ENCODE measurements around the gene EPHB2. TPM values are rescaled to one million over a fixed set of nuclear protein-coding genes. Genes with fewer than 3 reads are reported as not detected.
"Not testable (repeated sequence)": the region's sequence is repeated elsewhere in the genome, so short reads cannot be mapped to it uniquely, and the experiment has no call there.

EPHB2 gene
- total and polyA plus RNA-seq, 9 donors, result 2.5 to 55.1 (median 15.1) TPM

- Histone ChIP-seq H3K27me3 (no peaks in the 10 kb centered on the region), H3K27ac (no peak overlapping the region), H3K4me3 (no peak overlapping the region), H3K36me3 (no peaks in the 10 kb centered on the region), H3K9me3 (no peaks in the 10 kb centered on the region), H3K4me1 (ENCODE audit: insufficient read depth) (no peaks in the 10 kb centered on the region)
- intact Hi-C loops (cut with DNase I), result no loop called here
- peak in 3 of 5 donors; percentile 41 to 62 (median 46) for DNase-seq
- WGBS, 3 donors, result 23 to 32% (median 29%) methylated on average over 7 of the region's 7 CpGs
- TF ChIP-seq POLR2A (IDR thresholded peaks at IDR 0.05), result no peak
- peak in 2 of 3 donors; percentile 9 to 26 for TF ChIP-seq CTCF (IDR thresholded peaks at IDR 0.05)
Observed at GRCh38 chr1:22665752-22666151, 44.9 kb upstream of the EPHB2 start.

- H3K4me1 ChIP-seq (ENCODE audit: insufficient read depth), result no peaks in the 10 kb centered on the region
- H3K27ac ChIP-seq, result no peak overlapping the region
- no peaks in the 10 kb centered on the region for H3K9me3 ChIP-seq
- no peaks in the 10 kb centered on the region for H3K36me3 ChIP-seq
- no peak overlapping the region for H3K4me3 ChIP-seq
- DNase-seq, result no peak
- no peaks in the 10 kb centered on the region for H3K27me3 ChIP-seq
- intact Hi-C loops (cut with DNase I), result no loop called here
- 21 to 34% (median 26%) methylated on average over 2 of the region's 2 CpGs for WGBS, 3 donors
- TF ChIP-seq EP300 (IDR thresholded peaks at IDR 0.05), result no peak
- TF ChIP-seq POLR2A (IDR thresholded peaks at IDR 0.05), result no peak
- no peak for TF ChIP-seq CTCF (IDR thresholded peaks at IDR 0.05)
Observed at GRCh38 chr1:22666412-22666811, 44.2 kb upstream of the EPHB2 start.

- WGBS, 3 donors, result 68 to 90% (median 90%) methylated on average over 2 of the region's 2 CpGs
- DNase-seq; H3K4me3 ChIP-seq; H3K4me1 ChIP-seq (ENCODE audit: insufficient read depth); H3K27me3 ChIP-seq; H3K9me3 ChIP-seq; intact Hi-C loops (cut with DNase I); H3K36me3 ChIP-seq; H3K27ac ChIP-seq: not testable (repeated sequence)
Observed at GRCh38 chr1:22668840-22669239, 41.8 kb upstream of the EPHB2 start.

- H3K36me3 ChIP-seq, result no peaks in the 10 kb centered on the region
- intact Hi-C loops (cut with DNase I), result no loop called here
- 50 to 62% (median 56%) methylated on average over 10 to 12 of the region's 12 CpGs for WGBS, 3 donors
- H3K27me3 ChIP-seq, result no peaks in the 10 kb centered on the region
- no peak overlapping the region for H3K27ac ChIP-seq
- no peaks in the 10 kb centered on the region for H3K4me1 ChIP-seq (ENCODE audit: insufficient read depth)
- H3K9me3 ChIP-seq, result no peaks in the 10 kb centered on the region
- TF ChIP-seq EP300 (IDR thresholded peaks at IDR 0.05), result no peak
- TF ChIP-seq CTCF (IDR thresholded peaks at IDR 0.05), result no peak
- TF ChIP-seq POLR2A (IDR thresholded peaks at IDR 0.05), result no peak
- DNase-seq, result no peak
- H3K4me3 ChIP-seq, result no peak overlapping the region
Observed at GRCh38 chr1:22670352-22670975, 40.2 kb upstream of the EPHB2 start.

- Histone ChIP-seq H3K9me3 (no peaks in the 10 kb centered on the region), H3K27me3 (no peaks in the 10 kb centered on the region), H3K4me1 (ENCODE audit: insufficient read depth) (no peaks in the 10 kb centered on the region), H3K27ac (no peak overlapping the region), H3K36me3 (no peaks in the 10 kb centered on the region), H3K4me3 (no peak overlapping the region)
- intact Hi-C loops (cut with DNase I), result no loop called here
- WGBS, 3 donors, result 78 to 88% (median 79%) methylated on average over 4 of the region's 4 CpGs
- no peak for DNase-seq
- no peak for TF ChIP-seq EP300 (IDR thresholded peaks at IDR 0.05)
- no peak for TF ChIP-seq POLR2A (IDR thresholded peaks at IDR 0.05)
- no peak for TF ChIP-seq CTCF (IDR thresholded peaks at IDR 0.05)
Observed at GRCh38 chr1:22671999-22672398, 38.6 kb upstream of the EPHB2 start.
